Stimulated activated CD4-positive, alpha-beta T cell treated with anti-CD3 and anti-CD28 coated beads, Interleukin-2, amount 100 ng/mL, for 4 hours (primary cell): ENCODE results near the gene GZMM.

Experiments used
- DNase-seq: peaks from one replicate; pipeline ENCODE4 v3.0.0-alpha.2; 2020; ENCODE audit warnings: low read depth

Gene GZMM

GRCh38 chr19:512547-513365 lies 31.1 kb upstream of the GZMM start:
- DNase-seq: no peak

GRCh38 chr19:513368-514165 lies 30.3 kb upstream of the GZMM start:
- DNase-seq: no peak

- DNase-seq: no peak
These were observed 29.6 kb upstream of the GZMM start for GRCh38 chr19:514166-514663.

GRCh38 chr19:517721-518597 lies 25.9 kb upstream of the GZMM start:
- no peak for DNase-seq

GRCh38 chr19:518598-519231 lies 25.1 kb upstream of the GZMM start:
- DNase-seq: peak; percentile 48

GRCh38 chr19:519449-519865 lies 24.4 kb upstream of the GZMM start:
- no peak for DNase-seq

GRCh38 chr19:522726-523125 lies 21.1 kb upstream of the GZMM start:
- DNase-seq: no peak

- DNase-seq: no peak
These were observed 19.7 kb upstream of the GZMM start for GRCh38 chr19:524062-524674.

GRCh38 chr19:525029-525428 lies 18.8 kb upstream of the GZMM start:
- no peak for DNase-seq

GRCh38 chr19:525857-526419 lies 17.9 kb upstream of the GZMM start:
- no peak for DNase-seq

GRCh38 chr19:530134-531008 lies 13.5 kb upstream of the GZMM start:
- no peak for DNase-seq

GRCh38 chr19:531009-531752 lies 12.7 kb upstream of the GZMM start:
- DNase-seq: peak; percentile 80

- DNase-seq: no peak
These were observed 11.9 kb upstream of the GZMM start, which contains the start of gene CDC34 for GRCh38 chr19:531753-532560. Gene CDC34 (plus strand): TSS chr19:531760. CDS start chr19:531932, 172 bp downstream.

- DNase-seq: no peak
These were observed 11.1 kb upstream of the GZMM start for GRCh38 chr19:532561-533363.

- no peak for DNase-seq
These were observed 10.3 kb upstream of the GZMM start for GRCh38 chr19:533364-534058.

GRCh38 chr19:534088-534487 lies 9.8 kb upstream of the GZMM start:
- no peak for DNase-seq
